ENCODE measurements around the gene ZNF554. TPM values are rescaled to one million over a fixed set of nuclear protein-coding genes. Genes with fewer than 3 reads are reported as not detected.

ZNF554 gene
- total and polyA plus RNA-seq, 12 donors: 0.94 to 6.7 (median 4.7) TPM

- intact Hi-C loops (cut with DNase I): no loop called here
- 51 to 66% methylated on average over 32 of the region's 32 CpGs for WGBS, 2 donors
- Histone ChIP-seq H3K4me3 (peak overlapping the region in 1 of 10 donors; percentile 47), H3K36me3 (peaks cover 0 to 19% (median 0%) of the 10 kb centered on the region in 9 donors), H3K9me3 (no peaks in the 10 kb centered on the region), H3K27me3 (no peaks in the 10 kb centered on the region), H3K27ac (peak overlapping the region in 8 of 10 donors; percentile 87 to 92 (median 91)), H3K4me1 (peaks cover 26 to 84% (median 65%) of the 10 kb centered on the region in 9 donors)
- TF ChIP-seq CTCF (IDR thresholded peaks at IDR 0.05): no peak
- peak in 4 of 8 donors; percentile 34 to 60 (median 40) for ATAC-seq
- DNase-seq: peak; percentile 46 to 54
Observed at GRCh38 chr19:2774083-2774679, 45.5 kb upstream of the ZNF554 start.

- H3K27me3 ChIP-seq: no peaks in the 10 kb centered on the region
- H3K4me1 ChIP-seq: peaks cover 26 to 85% (median 70%) of the 10 kb centered on the region in 9 donors
- H3K36me3 ChIP-seq: peaks cover 0 to 25% (median 0%) of the 10 kb centered on the region in 9 donors
- H3K4me3 ChIP-seq: peak overlapping the region in 9 of 10 donors; percentile 0 to 52 (median 42)
- DNase-seq: peak in 1 of 2 donors; percentile 43
- peak overlapping the region; percentile 73 to 92 (median 90) for H3K27ac ChIP-seq
- WGBS, 2 donors: 63 to 73% methylated on average over 24 of the region's 24 CpGs
- TF ChIP-seq CTCF (IDR thresholded peaks at IDR 0.05): no peak
- no peaks in the 10 kb centered on the region for H3K9me3 ChIP-seq
- peak in 4 of 8 donors; percentile 20 to 34 (median 28) for ATAC-seq
- intact Hi-C loops (cut with DNase I): no loop called here
Observed at GRCh38 chr19:2774953-2775555, 44.6 kb upstream of the ZNF554 start.

- Histone ChIP-seq H3K36me3 (peaks cover 0 to 25% (median 0%) of the 10 kb centered on the region in 9 donors), H3K4me1 (peaks cover 31 to 85% (median 70%) of the 10 kb centered on the region in 9 donors), H3K4me3 (peak overlapping the region in 9 of 10 donors; percentile 12 to 52 (median 42)), H3K9me3 (no peaks in the 10 kb centered on the region), H3K27me3 (no peaks in the 10 kb centered on the region), H3K27ac (peak overlapping the region; percentile 73 to 92 (median 90))
- DNase-seq: peak; percentile 54 to 85
- ATAC-seq: peak in 7 of 8 donors; percentile 34 to 87 (median 68)
- no peak for TF ChIP-seq CTCF (IDR thresholded peaks at IDR 0.05)
- 56 to 63% methylated on average over 29 of the region's 29 CpGs for WGBS, 2 donors
- intact Hi-C loops (cut with DNase I): no loop called here
Observed at GRCh38 chr19:2775556-2776430, 43.9 kb upstream of the ZNF554 start.
